Left hindlimb (tissue), 1 donor: ENCODE results near the gene CCDC87.
"Not testable (repeated sequence)": the region's sequence is repeated elsewhere in the genome, so short reads cannot be mapped to it uniquely, and the experiment has no call there.

Experiments
- DNase-seq: peaks from one replicate; pipeline ENCODE4 v3.0.0-alpha.2; 2018

The CCDC87 gene

GRCh38 chr11:66548774-66549630 is 43.9 kb downstream of the CCDC87 start:
- no peak for DNase-seq

DNA sequence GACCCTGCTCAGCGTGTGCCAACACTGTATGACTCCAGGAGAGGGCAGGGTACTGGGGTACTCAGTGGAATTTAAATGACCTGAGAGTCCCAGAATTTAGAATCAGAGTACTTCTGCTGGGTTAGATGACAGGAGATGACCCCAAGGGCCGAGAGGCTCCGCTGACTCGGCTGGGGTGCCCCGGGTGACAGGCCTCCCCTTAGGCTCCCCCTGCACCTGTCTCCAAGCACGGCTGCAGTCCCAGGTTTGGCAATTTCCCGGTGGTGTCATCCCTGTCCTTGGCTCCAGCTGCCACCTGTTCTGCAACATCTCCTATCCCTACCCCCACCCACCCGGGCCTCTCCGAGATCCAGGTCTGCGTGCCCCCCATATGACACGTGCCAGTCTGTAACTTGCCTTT is 44.8 kb downstream of the CCDC87 start:
- DNase-seq = no peak

DNA sequence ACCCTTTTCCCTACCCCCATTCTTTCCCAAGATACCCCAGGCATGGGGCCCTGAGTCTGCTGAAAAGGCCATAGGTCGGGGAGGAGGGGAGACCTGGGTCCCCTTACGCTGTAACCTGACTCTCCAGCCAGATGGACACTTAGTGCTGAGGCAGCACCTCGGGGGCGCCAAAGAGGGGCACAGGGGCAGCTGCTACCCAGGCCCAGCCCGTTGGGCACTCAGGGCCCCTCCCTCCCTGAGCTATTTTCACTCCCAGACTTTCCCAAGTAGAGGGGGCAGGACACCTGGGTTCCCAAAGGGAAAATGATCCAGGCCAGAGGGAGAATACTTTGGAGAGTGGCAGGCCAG is 45.2 kb downstream of the CCDC87 start:
- DNase-seq = no peak

DNA sequence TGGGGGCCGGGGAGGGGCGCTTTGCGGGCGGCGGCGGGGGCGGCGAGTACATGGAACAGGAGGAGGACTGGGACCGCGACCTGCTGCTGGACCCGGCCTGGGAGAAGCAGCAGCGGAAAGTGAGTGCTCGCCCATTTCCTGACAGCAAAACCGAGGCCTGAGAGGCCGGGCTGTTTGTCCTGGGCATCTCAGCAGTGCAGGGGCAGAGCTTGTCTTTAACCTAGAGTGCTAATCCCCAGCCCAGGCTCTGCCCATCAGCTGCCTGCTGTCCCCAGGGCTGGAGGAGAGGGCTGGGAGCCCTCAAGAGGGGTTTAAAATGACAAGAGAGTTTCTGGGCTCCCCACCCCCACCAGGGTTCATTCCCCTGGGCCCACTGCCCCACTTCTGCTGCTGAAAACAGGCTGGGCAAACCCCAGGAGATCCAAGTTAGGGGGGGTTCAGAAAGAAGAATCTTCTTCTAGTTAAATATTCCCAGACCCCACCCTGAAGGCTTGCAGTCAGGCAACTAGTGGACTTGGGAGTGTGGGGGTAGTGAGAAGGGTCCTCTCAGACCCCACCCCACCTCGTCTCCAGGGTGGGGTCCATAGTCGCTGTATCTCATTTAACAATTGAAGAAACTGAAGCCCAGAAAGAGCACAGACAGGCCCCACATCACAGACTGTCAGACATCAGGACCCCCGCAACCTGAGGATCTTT is 45.7 kb downstream of the CCDC87 start:
- DNase-seq = no peak

- DNase-seq = peak; percentile 73
Measured at GRCh38 chr11:66546368-66546965, 46.4 kb downstream of the CCDC87 start, which contains the start of gene ACTN3. TSS of gene ACTN3 (plus strand) at chr11:66546903. CDS start at chr11:66546938, 35 bp downstream.

DNA sequence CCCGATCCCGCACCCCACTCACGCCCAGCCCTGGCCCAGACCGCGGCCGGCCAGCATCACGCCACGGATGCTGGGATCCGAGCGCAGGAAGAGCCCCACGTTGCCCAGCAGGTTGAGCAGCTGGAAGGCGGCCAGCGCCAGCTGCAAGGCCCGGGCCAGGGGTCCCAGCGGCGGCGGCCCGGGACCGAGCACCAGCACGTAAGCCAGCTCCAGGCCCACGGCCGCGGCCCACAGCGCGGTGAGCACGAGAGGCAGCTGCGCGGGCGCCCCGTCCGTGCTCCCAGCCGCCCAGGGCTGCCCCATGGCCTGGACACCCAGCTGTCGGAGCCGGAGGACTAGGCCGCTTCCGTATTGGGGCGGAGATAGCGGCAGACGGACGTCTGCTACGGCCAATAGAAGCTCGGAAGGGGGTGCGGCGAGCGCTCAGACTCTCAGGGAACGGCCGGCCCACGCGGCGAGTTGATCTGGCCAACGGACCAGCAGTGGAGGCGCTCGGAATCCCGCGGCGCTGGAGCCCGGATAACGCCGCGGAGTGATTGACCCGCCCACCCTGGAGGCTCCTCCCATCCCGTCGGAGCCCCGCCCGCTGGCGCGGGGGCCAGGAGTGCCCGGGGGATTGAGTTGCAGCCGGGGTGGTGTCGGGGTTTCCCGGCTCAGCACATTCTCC is 47.0 kb downstream of the CCDC87 start, which contains the start of gene ZDHHC24:
TSS of gene ZDHHC24 (minus strand) at position 348 of the 667 bp plus-strand sequence. CDS start at position 303, 45 bp downstream.
- peak; percentile 95 for DNase-seq

DNA sequence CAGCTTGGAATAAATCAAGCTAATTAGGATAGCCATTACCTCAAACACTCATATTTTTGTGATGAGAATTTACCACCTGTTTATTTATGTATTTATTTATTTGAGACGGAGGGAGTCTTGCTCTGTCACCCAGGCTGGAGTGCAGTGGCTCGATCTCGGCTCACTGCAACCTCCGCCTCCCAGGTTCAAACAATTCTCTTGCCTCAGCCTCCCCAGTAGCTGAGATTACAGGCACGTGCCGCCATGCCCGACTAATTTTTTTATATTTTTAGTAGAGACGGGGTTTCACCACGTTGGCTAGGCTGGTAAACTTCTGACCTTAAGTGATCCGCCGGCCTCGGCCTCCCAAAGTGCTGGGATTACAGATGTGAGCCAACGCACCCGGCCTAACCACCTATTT is 47.9 kb downstream of the CCDC87 start:
- not testable (repeated sequence) for DNase-seq

DNA sequence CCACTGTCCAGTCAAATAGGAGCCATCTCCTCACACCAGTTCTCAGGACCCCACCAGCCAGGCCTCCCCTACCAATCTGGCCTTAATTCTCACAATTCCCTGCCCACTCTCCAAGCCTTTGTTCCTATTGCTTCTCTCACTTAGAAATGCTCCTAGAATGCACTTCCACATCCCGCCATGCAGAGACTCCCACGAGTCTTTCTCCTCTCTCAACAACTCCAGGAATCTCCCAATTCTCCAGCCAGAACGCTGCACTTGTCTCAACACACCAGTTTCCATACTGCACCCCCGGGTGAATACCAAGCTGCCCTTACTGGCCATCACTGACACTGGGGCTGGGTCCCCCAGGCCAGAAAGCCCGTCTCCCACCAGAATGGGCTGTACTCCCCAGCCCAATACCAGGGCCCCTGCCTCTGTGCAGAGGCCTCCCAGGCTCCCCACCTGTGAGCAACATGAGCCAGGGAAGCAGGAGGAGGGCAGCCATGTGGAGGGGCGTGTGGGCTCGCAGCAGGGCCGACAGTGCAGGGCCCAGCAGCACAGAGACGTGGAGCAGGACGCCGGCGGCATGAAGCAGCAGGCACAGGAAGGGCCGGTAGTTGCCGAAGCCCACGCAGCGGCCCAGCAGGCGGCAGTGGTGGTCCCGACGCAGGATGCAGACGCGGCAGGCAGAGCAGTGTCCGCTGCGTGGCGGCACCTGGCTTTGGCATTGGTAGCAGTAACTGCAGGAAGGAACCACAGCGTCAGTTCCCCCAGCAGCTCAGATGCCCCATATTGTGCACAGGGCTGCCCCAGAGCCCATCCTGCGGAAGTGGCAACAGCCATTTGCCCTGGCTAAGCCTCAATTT is 49.4 kb downstream of the CCDC87 start:
- DNase-seq = peak; percentile 77

- DNase-seq = no peak
Measured at GRCh38 chr11:66542362-66542761, 50.5 kb downstream of the CCDC87 start.

DNA sequence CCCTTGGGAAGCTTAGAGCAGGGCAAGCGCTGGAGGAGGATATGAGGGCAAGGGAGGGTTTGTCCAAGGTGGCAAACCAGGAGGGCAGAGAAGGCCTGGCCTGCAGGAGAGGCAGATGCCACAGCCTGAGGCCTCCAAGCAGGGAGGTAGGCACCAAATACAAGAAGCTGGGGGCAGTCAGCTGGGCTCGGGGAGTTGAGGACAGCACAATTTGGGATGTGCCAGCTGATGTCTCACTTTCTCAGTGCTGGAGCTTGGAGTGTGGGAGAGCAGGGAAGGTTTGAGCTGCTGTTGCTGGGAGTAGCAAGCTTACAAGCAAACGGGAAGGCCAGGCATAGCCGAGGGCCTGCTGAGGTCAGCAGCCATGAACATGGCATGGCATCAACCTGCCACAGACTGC is 51.0 kb downstream of the CCDC87 start:
- no peak for DNase-seq

- DNase-seq = not testable (repeated sequence)
Measured at GRCh38 chr11:66540598-66540997, 52.3 kb downstream of the CCDC87 start.
